ENCODE measurements around the gene ERAS.
"Not testable (repeated sequence)": the region's sequence is repeated elsewhere in the genome, so short reads cannot be mapped to it uniquely, and the experiment has no call there.

ERAS gene

GRCh38 chrX:48833542-48834138 lies 7.3 kb downstream of the ERAS start:
- DNase-seq (ENCODE audit: low read depth): no peak

- DNase-seq (ENCODE audit: low read depth): no peak
Measured at GRCh38 chrX:48834383-48834709, 8.0 kb downstream of the ERAS start.

GRCh38 chrX:48835524-48836329 lies 9.4 kb downstream of the ERAS start, which contains the start of gene PCSK1N:
Gene PCSK1N, minus strand, starts transcription at chrX:48835610. Its CDS starts 78 bp downstream, at chrX:48835532.
- no peak for DNase-seq (ENCODE audit: low read depth)

- DNase-seq (ENCODE audit: low read depth): no peak
Measured at GRCh38 chrX:48839686-48840085, 13.4 kb downstream of the ERAS start.

GRCh38 chrX:48848847-48849246 lies 22.5 kb downstream of the ERAS start:
- no peak for DNase-seq (ENCODE audit: low read depth)

GRCh38 chrX:48852857-48853256 lies 26.5 kb downstream of the ERAS start:
- DNase-seq (ENCODE audit: low read depth): no peak

GRCh38 chrX:48853494-48853893 lies 27.2 kb downstream of the ERAS start:
- DNase-seq (ENCODE audit: low read depth): not testable (repeated sequence)

GRCh38 chrX:48854121-48854804 lies 27.9 kb downstream of the ERAS start:
- not testable (repeated sequence) for DNase-seq (ENCODE audit: low read depth)

- no peak for DNase-seq (ENCODE audit: low read depth)
Measured at GRCh38 chrX:48854898-48855297, 28.6 kb downstream of the ERAS start.

- no peak for DNase-seq (ENCODE audit: low read depth)
Measured at GRCh38 chrX:48864210-48864609, 37.9 kb downstream of the ERAS start.

- DNase-seq (ENCODE audit: low read depth): not testable (repeated sequence)
Measured at GRCh38 chrX:48872017-48872416, 45.7 kb downstream of the ERAS start.

GRCh38 chrX:48876944-48877343 lies 50.6 kb downstream of the ERAS start:
- not testable (repeated sequence) for DNase-seq (ENCODE audit: low read depth)

Data from stimulated activated CD4-positive, alpha-beta T cell treated with anti-CD3 and anti-CD28 coated beads, Interleukin-2, amount 100 ng/mL, for 4 hours (primary cell).